ENCODE measurements around the gene TPCN2. TPM values are rescaled to one million over a fixed set of nuclear protein-coding genes. Genes with fewer than 3 reads are reported as not detected.

TPCN2 gene
- total RNA-seq (2022; extraction: Qiagen RNA extraction): 10.0 to 13.9 TPM (median 12.9 TPM) in 5 replicates

GRCh38 chr11:69048694-69049489 lies at the start of gene TPCN2:
Gene TPCN2 (plus strand): TSS chr11:69048932. CDS start chr11:69048998, 66 bp downstream.

GRCh38 chr11:69013009-69013951 lies 35.5 kb upstream of the TPCN2 start, which contains the start of gene MRGPRF:
Gene MRGPRF (minus strand): TSS chr11:69013246. CDS start chr11:69009901, 3,345 bp downstream.

GRCh38 chr11:69155302-69156234 lies 106.8 kb downstream of the TPCN2 start, which contains the start of gene SMIM38:
Gene SMIM38 (plus strand): TSS chr11:69155935. CDS start chr11:69157847, 1,912 bp downstream.

Other genes starting within 250 kb of the TPCN2 start
- gene CPT1A, start 207.0 kb upstream of the TPCN2 start, total RNA-seq (2022; extraction: Qiagen RNA extraction): 28.4 to 32.1 TPM (median 30.9 TPM) in 5 replicates
- 119 to 139 TPM (median 132 TPM) in 5 replicates for gene MRPL21, start 145.1 kb upstream of the TPCN2 start, total RNA-seq (2022; extraction: Qiagen RNA extraction)
- 12.6 to 14.6 TPM (median 13.9 TPM) in 5 replicates for gene IGHMBP2, start 145.0 kb upstream of the TPCN2 start, total RNA-seq (2022; extraction: Qiagen RNA extraction)
- gene MRGPRD, start 67.9 kb upstream of the TPCN2 start, total RNA-seq (2022; extraction: Qiagen RNA extraction): not detected in 5 replicates
- gene MRGPRF, start 35.7 kb upstream of the TPCN2 start, total RNA-seq (2022; extraction: Qiagen RNA extraction): 0.07 TPM in 3 of 5 replicates, not detected in the others
- 0.05 to 0.06 TPM (median 0.05 TPM) in 4 of 5 replicates, not detected in the other for gene SMIM38, start 107.0 kb downstream of the TPCN2 start, total RNA-seq (2022; extraction: Qiagen RNA extraction)
- 119 to 131 TPM (median 123 TPM) in 5 replicates for gene MYEOV, start 245.2 kb downstream of the TPCN2 start, total RNA-seq (2022; extraction: Qiagen RNA extraction)

Data from A549 treated with AZD2906 at 1 μM for 4 hours (cell line).